Caco-2 (cell line): ENCODE measurements around the gene GALNS. TPM values are rescaled to one million over a fixed set of nuclear protein-coding genes. Genes with fewer than 3 reads are reported as not detected.

Experiments used
- BruUV-seq: library from RNA; stranded (reverse); fragments of 400-500 nt; replicated peaks from 2 replicates; lab custom pipeline; 2021; lab: Mats Ljungman, UMichigan
- CTCF ChIA-PET: fragments of 300-600 bp; sonication (Branson Sonifier 250); formaldehyde crosslinking; loops from one replicate; lab custom pipeline; 2022; ENCODE audit warnings: antibody characterized with exemption; lab: Charles Lee
- POLR2A ChIA-PET: fragments of 300-600 bp; sonication (Branson Sonifier 250); formaldehyde crosslinking; loops from one replicate; lab custom pipeline; 2022; ENCODE audit warnings: antibody characterized with exemption; lab: Charles Lee
- DNase-seq, 2 experiments: peaks; one replicate each; pipeline versions ENCODE4 v3.0.0 to v3.0.0-alpha.2; 2020 to 2022
- H3K27me3 ChIP-seq: replicated peaks from 2 replicates; pipeline ENCODE4 v1.6.0; 2011; ENCODE audit warnings: low read length; ENCODE audit not compliant: control insufficient read depth, insufficient read depth
- H3K36me3 ChIP-seq: 2 replicates; pipeline ENCODE4 v1.5.1; 2011; ENCODE audit warnings: low read length; ENCODE audit not compliant: control insufficient read depth, insufficient read depth
- H3K4me1 ChIP-seq: fragments of 250-450 bp; sonication (Bioruptor Pico); 2 replicates; pipeline ENCODE4 v1.5.1; 2020; ENCODE audit warnings: mild to moderate bottlenecking
- H3K4me3 ChIP-seq: 2 replicates; pipeline ENCODE4 v1.5.1; 2011; ENCODE audit warnings: low read depth, mild to moderate bottlenecking, control low read depth, low read length
- H3K9me3 ChIP-seq: fragments of 250-450 bp; sonication (Bioruptor Pico); 2 replicates; pipeline ENCODE4 v1.5.1; 2020; ENCODE audit warnings: mild to moderate bottlenecking, moderate library complexity
- H3K27ac Mint-ChIP-seq: one replicate; pipeline ENCODE4 v1.8.0; 2022; ENCODE audit warnings: mixed read lengths; ENCODE audit not compliant: unreplicated experiment
- H3K27me3 Mint-ChIP-seq: one replicate; pipeline ENCODE4 v1.8.0; 2022; ENCODE audit warnings: mixed read lengths; ENCODE audit not compliant: insufficient read depth, unreplicated experiment
- H3K36me3 Mint-ChIP-seq: one replicate; pipeline ENCODE4 v1.8.0; 2022; ENCODE audit warnings: mild to moderate bottlenecking, mixed read lengths; ENCODE audit not compliant: insufficient read depth, unreplicated experiment
- H3K4me1 Mint-ChIP-seq: one replicate; pipeline ENCODE4 v1.8.0; 2022; ENCODE audit warnings: low read depth, mixed read lengths; ENCODE audit not compliant: unreplicated experiment
- H3K4me3 Mint-ChIP-seq: one replicate; pipeline ENCODE4 v1.8.0; 2022; ENCODE audit warnings: mild to moderate bottlenecking, moderate library complexity, mixed read lengths; ENCODE audit not compliant: unreplicated experiment
- H3K9me3 Mint-ChIP-seq: one replicate; pipeline ENCODE4 v1.8.0; 2022; ENCODE audit warnings: mixed read lengths; ENCODE audit not compliant: unreplicated experiment
- intact Hi-C: fragments of 100-400 bp; cut with micrococcal nuclease; formaldehyde crosslinking; loops from one replicate; pipeline ENCODE4 v1.10.0; 2022; ENCODE audit not compliant: unreplicated experiment
- total RNA-seq: library from RNA; stranded (reverse); gene quantifications from 2 replicates; pipeline ENCODE4 v1.2.3, GENCODE V29; 2022
- TF ChIP-seq, protein P1 (sequence below), 2 experiments: fragments of 200-600 bp in 1 of 2; IDR thresholded peaks; 1 replicate in 1 of 2; 2 replicates in 1 of 2; pipeline versions ENCODE4 v1.5.1 to v1.8.0; 2011 to 2022; ENCODE audit warnings: antibody characterized with exemption in 1 of 2, control low read depth in 1 of 2, inconsistent platforms in 1 of 2, low read depth in 1 of 2, low read length in 1 of 2, mild to moderate bottlenecking in 1 of 2, moderate library complexity in 1 of 2; ENCODE audit not compliant: insufficient read depth in 1 of 2, severe bottlenecking in 1 of 2, unreplicated experiment in 1 of 2

Gene GALNS
- total RNA-seq, 1 experiment from 2014 or later: 57.8 TPM

DNA sequence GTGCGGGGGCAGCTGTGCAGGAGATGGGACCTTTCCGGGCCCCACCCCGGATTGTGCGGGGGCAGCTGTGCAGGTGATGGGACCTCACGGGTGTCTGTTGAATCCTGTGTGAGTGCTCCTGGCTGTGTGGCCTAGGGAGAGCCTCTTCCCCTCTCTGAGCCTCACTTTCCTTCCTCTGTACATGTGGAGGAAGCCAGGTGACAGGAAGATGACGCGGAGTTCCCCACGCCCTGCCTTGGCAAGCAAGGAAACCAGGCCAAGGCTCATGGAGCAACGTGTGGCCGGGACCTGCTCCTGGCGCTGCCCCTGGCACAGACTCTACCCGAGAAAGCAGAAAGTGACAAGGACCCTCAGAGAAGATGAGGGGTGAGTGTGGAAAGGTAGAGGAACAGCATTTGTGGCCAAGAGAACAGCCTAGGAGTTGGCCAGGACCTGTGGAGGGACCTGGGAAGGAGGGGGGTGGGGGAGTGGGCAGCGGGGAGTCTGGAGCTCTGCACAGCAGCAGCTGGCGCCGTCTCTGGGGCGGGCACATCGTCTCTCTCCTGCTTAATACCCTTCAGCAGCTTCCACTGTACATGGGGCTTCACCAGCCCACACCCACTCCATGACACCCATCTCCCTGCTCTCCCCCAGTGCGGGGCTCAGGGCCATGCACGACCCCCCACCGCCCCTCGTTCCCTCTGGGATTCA is 48.1 kb upstream of the GALNS start:
- no peaks in the 10 kb centered on the region for H3K9me3 Mint-ChIP-seq
- no TSS peak for BruUV-seq
- no peak for DNase-seq
- no peak overlapping the region for H3K4me3 ChIP-seq
- H3K4me1 Mint-ChIP-seq: no peaks in the 10 kb centered on the region
- ChIA-PET CTCF (no interaction called here), POLR2A (no interaction called here)
- H3K27me3 Mint-ChIP-seq: no peaks in the 10 kb centered on the region
- no peaks in the 10 kb centered on the region for H3K36me3 Mint-ChIP-seq
- no peaks in the 10 kb centered on the region for H3K36me3 ChIP-seq
- TF ChIP-seq, protein P1, sequence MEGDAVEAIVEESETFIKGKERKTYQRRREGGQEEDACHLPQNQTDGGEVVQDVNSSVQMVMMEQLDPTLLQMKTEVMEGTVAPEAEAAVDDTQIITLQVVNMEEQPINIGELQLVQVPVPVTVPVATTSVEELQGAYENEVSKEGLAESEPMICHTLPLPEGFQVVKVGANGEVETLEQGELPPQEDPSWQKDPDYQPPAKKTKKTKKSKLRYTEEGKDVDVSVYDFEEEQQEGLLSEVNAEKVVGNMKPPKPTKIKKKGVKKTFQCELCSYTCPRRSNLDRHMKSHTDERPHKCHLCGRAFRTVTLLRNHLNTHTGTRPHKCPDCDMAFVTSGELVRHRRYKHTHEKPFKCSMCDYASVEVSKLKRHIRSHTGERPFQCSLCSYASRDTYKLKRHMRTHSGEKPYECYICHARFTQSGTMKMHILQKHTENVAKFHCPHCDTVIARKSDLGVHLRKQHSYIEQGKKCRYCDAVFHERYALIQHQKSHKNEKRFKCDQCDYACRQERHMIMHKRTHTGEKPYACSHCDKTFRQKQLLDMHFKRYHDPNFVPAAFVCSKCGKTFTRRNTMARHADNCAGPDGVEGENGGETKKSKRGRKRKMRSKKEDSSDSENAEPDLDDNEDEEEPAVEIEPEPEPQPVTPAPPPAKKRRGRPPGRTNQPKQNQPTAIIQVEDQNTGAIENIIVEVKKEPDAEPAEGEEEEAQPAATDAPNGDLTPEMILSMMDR (IDR thresholded peaks at IDR 0.05; ENCODE audit: insufficient read depth in 1 of 2, low read depth in 1 of 2, low read length in 1 of 2, severe bottlenecking in 1 of 2, unreplicated experiment in 1 of 2): no peak
- H3K27ac Mint-ChIP-seq: no peak overlapping the region
- no peaks in the 10 kb centered on the region for H3K27me3 ChIP-seq
- no peaks in the 10 kb centered on the region for H3K4me1 ChIP-seq
- no peak overlapping the region for H3K4me3 Mint-ChIP-seq
- intact Hi-C loops: no loop called here
- H3K9me3 ChIP-seq: no peaks in the 10 kb centered on the region

DNA sequence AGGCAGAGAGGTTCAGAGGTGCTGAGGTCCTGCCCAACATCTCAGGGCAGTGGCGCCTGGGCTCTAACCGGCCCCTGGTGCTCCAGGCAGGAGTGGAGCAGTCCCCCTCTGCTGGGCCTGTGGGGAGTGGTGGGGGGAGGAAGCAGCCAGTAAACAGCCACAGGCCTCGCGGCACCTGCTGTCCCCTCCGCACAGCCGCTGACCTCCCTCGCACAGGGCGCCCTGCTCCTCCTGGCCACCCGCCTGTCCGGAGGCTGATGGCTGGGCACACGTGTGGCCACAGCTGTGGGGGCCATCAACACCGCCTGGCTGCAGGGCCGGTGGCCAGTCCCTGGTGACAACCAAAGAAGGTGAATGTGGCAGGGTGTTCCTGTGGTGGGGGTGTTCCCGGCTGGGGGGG is 46.5 kb upstream of the GALNS start:
- ChIA-PET POLR2A (no interaction called here), CTCF (no interaction called here)
- no peak overlapping the region for H3K4me3 Mint-ChIP-seq
- H3K27me3 Mint-ChIP-seq: peaks cover 4% of the 10 kb centered on the region
- H3K4me1 Mint-ChIP-seq: no peaks in the 10 kb centered on the region
- no peaks in the 10 kb centered on the region for H3K4me1 ChIP-seq
- H3K27me3 ChIP-seq: no peaks in the 10 kb centered on the region
- no peaks in the 10 kb centered on the region for H3K9me3 ChIP-seq
- no peaks in the 10 kb centered on the region for H3K36me3 Mint-ChIP-seq
- H3K36me3 ChIP-seq: no peaks in the 10 kb centered on the region
- BruUV-seq: no TSS peak
- no peak overlapping the region for H3K4me3 ChIP-seq
- DNase-seq: no peak
- TF ChIP-seq, protein P1 (IDR thresholded peaks at IDR 0.05; ENCODE audit: insufficient read depth in 1 of 2, low read depth in 1 of 2, low read length in 1 of 2, severe bottlenecking in 1 of 2, unreplicated experiment in 1 of 2): no peak
- no peaks in the 10 kb centered on the region for H3K9me3 Mint-ChIP-seq
- H3K27ac Mint-ChIP-seq: no peak overlapping the region
- intact Hi-C loops: no loop called here

DNA sequence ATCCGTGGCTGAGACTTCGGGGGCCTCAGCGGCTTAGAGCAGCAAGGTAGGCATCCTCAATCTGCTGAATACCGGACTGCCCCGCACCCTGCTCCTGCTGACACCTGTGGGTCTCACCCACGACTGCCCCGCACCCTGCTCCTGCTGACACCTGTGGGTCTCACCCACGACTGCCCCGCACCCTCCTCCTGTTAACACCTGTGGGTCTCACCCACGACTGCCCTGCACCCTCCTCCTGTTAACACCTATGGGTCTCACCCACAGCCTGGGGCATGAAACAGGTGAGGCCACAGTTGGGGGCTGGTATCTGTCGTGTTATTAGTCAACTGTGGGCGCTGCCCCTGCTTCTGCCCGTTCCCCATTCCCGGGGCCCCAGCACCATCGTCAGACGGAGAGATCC is 46.0 kb upstream of the GALNS start:
- no peak for DNase-seq
- H3K9me3 Mint-ChIP-seq: no peaks in the 10 kb centered on the region
- ChIA-PET POLR2A (no interaction called here), CTCF (no interaction called here)
- H3K4me3 Mint-ChIP-seq: no peak overlapping the region
- Histone ChIP-seq H3K4me1 (no peaks in the 10 kb centered on the region), H3K27me3 (no peaks in the 10 kb centered on the region), H3K36me3 (no peaks in the 10 kb centered on the region), H3K4me3 (no peak overlapping the region), H3K9me3 (no peaks in the 10 kb centered on the region)
- no peak overlapping the region for H3K27ac Mint-ChIP-seq
- no TSS peak for BruUV-seq
- TF ChIP-seq, protein P1 (IDR thresholded peaks at IDR 0.05; ENCODE audit: insufficient read depth in 1 of 2, low read depth in 1 of 2, low read length in 1 of 2, severe bottlenecking in 1 of 2, unreplicated experiment in 1 of 2): no peak
- no peaks in the 10 kb centered on the region for H3K4me1 Mint-ChIP-seq
- H3K27me3 Mint-ChIP-seq: peaks cover 4% of the 10 kb centered on the region
- no peaks in the 10 kb centered on the region for H3K36me3 Mint-ChIP-seq
- intact Hi-C loops: no loop called here
